NCI-H226 (cell line): Measurements from ENCODE around the gene NTN3.
A peak's percentile ranks its signal among the peaks of the same experiment; 100 is the strongest.
"Not testable (repeated sequence)": the region's sequence is repeated elsewhere in the genome, so short reads cannot be mapped to it uniquely, and the experiment has no call there.

Experiments
- DNase-seq: peaks from one replicate; pipeline ENCODE4 v3.0.0-alpha.2; 2015

The NTN3 gene

GRCh38 chr16:2471016-2471652, at the start of gene NTN3:
Gene NTN3, plus strand, starts transcription at chr16:2471297. Its CDS starts 405 bp downstream, at chr16:2471702.
- no peak for DNase-seq

DNA sequence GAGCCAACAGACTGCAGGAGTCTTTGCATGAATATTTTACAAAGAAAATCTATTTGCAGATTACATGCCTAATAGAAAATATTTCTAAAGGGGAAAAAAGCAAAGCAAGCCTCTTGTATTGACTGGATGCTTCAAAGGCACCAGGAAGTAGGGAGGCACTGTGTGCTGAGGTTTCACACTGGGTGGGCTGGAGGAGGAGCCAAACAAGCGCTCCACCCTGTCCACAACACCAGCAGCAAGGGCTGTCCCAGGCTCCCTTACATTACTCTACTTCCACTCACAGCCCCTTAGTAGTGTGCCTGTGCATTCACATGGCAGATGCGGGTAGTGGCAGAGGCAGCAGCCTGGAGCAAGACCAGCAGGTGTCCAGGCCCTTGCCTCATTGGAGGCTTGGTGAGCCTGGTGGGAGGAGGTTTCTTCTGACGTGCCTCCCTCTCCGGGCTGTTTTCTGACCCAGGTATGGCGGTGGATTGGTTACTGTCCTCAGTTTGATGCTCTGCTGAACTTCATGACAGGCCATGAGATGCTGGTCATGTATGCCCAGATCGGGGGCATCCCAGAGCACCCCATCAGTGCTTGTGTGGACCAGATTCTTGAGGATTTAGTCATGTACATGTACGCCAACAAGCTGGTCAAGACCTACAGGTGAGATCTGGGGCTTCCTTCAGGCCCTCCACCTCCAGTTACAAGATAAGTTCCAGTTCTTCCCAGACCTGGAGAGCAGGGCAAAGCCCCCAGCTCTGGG, 48.8 kb upstream of the NTN3 start:
- DNase-seq = no peak

DNA sequence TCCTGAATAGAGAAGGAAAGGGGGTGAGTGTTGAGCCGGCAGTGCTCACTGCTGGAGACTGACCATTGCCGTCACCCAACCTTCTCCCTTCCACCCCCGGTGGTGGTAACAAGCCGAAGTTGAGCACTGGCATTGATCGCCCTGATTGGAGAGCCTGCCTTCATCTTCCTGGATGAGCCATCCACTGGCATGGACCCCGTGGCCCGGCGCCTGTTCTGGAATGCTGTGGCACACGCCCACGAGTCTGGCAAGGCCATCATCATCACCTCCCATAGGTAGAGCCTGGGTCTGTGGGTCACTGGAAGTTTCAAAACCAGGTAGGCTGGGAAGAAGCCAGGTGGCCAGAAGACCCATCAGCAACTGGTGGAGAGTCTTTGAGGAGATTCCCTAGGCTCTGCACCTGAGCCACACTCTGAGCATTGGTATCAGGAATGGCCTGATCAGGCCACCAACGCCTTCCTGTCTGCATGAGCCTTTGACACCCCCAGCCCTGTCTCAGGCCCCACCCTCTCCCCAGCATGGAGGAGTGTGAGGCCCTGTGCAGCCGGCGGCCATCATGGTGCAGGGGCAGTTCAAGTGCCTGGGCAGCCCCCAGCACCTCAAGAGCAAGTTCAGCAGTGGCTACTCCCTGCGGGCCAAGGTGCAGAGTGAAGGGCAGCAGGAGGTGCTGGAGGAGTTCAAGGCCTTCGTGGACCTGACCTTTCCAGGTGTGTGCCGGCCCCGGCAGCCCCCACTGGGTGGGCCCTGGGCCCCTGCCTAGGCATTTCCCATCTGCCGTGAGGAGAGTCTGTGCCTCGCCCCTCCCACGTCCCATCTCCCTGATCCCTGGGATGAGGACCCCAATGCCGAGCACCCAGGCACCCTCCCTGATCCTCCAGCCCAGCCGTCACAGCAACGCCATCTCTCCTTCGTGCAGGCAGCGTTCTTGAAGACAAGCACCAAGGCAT, 46.8 kb upstream of the NTN3 start:
- DNase-seq = no peak

DNA sequence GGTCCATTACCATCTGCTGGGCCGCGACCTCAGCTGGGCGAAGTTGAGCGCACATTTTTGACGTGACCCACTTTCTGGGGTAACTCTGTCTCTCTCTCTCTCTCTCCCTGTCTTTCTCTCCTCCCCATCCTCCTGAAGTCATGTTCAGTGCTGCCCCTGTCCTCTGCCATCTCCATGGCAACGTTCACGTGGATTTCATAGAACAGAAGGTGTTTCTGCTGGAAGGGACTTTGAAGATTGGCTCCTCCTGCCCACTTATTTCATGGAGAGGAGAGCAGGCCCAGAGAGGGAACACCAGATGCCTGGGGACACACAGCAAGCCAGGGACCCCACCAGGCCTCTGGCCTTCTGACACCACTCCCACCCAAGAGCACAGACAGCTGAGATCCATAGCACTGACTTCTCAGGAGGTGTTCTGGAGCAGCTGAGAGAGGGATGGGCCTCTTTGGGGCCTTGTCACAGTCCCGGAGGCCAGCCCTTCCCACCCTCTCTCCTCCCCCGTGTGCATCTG, 46.0 kb upstream of the NTN3 start:
- DNase-seq = no peak

DNA sequence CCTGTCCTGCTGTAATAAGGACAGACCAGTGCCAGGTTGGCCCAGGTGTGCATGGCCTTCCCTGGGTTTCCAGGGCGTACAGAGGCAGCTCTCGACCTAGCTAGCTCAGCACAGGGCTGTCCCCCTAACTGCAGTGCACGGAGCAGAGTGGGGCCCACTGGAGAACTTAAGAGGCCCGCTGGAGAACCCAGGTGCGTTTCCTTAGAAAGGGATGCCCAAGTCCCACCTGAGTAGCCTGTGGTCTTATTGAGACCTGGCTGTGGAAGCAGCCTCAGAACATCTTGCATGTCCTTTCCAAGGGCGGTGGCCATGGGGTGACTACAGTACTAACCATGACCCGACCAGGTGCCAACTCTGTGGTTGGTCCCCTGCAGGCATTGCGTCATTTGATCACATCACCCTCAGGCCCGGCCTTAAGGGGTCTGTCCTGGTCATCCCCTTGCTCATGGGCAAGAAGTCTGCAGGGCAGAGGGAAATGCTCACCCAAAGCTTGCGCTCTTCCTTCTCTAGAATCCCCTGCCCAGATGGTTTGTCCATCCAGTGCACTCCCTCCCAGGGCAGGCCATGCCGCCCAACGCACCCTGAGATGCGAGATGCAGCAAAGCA, 45.2 kb upstream of the NTN3 start:
- no peak for DNase-seq

DNA sequence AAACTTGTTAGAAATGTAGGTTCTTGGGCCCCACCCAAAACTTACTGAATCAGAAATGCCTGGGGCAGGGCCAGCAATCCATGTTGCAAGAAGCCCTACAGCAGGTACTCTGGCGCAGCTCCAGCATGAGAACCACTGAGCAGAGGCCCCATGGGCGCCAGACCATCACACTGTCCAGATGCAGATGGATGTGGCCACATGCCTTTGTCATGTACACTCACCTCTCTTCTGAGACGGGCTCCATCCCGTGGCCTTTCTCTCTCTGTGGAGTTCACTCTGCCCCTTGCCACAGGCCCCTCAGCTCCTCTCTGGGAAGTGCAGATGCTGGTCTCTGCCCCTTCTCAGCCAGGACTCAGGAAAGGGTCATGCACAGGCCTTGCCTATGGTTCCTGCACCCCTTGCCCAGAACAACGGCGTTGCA, 44.1 kb upstream of the NTN3 start:
- peak; percentile 38 for DNase-seq

DNA sequence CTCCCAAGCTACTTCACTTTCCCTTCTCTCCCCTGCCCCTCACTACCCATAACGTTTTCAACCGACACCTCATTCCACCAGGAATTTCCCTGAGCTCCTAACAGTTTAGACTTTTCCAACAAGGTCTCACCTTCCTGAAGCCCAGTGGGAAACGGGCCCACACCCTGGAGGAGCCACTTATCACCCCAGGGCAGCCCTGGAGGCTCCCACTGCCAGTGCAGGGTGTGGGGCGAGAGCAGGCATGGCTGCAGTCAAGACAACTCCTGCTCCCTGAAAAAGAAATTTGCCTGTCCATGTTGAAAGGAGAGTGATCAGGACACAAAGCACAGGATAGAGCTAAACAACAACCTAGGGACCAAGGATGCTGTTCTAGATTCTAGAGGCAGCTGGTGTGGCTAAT, 43.6 kb upstream of the NTN3 start:
- DNase-seq = no peak

GRCh38 chr16:2428051-2428783, 42.9 kb upstream of the NTN3 start:
- no peak for DNase-seq

DNA sequence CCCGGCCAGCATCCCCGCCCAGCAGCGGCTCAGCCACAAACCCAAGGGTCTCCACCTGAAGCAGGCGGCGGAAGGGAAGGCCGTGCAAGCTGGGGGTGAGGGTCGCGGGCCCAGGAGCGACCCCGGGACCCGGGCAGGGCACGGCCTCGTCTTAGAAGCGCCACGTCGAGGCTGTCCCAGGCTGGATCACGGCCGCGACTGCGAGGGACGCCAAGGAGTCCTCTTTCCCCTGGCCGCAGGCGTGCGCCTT, 42.4 kb upstream of the NTN3 start:
- no peak for DNase-seq

DNA sequence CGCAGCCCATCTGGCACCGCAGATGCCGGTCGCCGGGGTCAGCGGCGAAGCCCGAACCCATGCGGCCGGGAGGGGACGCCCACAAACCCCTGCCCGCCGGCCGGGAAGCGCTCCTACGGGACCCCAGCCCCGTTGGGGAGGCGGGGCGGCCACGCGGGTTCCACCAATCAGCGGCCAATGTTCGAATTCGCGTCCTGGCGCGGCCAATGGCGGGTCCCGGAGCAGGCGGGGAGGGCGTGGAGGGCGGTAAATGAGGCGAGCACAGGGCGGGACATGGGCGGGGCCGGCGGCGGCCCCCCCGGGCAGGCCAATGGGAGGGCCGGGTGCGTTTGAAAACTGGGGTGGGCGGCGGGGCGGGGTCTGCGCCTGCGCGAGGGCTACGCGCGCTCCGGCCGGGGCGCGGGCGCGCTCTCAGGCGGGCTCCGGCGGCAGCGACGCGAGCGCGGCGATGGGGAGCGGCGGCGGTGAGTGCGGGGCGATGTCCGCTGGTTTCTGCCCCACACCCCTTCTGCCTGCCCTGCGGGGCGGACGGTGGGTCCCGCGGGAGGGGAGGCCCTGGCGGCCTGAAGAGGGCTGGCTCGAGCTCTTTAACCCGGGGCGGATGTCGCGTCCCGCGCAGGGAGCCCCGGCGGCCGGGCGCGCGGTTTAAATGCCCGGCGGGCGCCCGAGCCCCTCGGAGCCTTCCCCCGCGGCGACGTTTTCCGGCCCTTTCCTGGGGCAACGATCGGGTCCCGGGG, 41.9 kb upstream of the NTN3 start, which contains the start of gene CCNF:
CCNF (plus strand) TSS at position 414 of the 737 bp plus-strand sequence; CDS start at position 449, 35 bp downstream.
- peak; percentile 89 for DNase-seq

GRCh38 chr16:2429771-2430663, 41.1 kb upstream of the NTN3 start:
- DNase-seq = no peak

DNA sequence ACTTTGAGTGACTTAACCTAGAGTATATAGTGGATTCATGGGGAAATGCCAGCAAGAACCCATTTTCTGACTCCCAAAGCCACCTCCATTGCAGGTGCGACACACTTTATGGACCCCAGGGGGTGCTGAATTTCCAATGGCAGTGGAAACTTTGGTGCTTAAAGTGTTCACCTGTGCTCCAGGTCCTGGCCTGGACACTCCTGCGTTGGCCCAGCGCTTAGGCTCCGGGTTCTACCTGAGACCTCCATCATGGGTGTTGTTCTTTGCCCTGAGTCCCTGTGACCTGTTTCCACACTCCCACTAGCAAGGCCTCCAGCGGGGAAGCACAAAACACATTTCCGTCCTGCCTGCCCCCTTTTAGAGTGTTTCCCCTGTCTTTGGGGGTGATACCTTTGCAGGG, 38.8 kb upstream of the NTN3 start:
- DNase-seq = no peak

DNA sequence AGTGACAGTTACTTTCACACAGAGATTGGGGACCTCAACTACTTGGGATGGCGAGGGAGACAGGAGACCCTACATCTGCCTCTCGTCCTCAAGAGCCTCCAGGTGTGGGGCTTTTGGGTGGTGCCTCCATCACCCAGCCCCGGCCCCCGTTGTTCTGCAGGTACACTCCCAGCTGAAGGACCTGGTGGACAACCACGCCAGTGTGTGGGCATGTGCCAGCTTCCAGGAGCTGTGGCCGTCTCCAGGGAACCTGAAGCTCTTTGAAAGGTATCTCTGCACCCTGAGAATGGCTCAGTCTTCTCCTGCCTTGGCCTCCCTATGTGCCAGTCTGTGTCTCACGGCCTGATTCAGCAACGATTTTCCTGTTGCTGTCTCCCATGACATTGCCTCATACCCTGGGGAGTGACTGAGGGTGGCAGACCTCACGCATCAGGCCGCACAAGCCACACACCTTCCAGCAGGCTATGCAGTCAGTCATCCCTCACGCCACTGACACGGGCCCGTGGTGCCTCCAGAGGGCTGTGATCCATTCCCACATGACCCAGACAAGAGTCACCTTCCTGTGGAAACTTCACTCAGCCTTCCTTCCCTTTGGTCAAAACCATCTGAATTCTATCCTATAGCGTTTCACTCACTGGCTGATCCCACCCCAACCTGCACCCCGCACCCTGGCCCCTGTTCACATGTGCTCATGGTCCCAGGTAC, 38.1 kb upstream of the NTN3 start:
- no peak for DNase-seq

- DNase-seq = not testable (repeated sequence)
Observed at GRCh38 chr16:2435236-2435635, 35.9 kb upstream of the NTN3 start.

DNA sequence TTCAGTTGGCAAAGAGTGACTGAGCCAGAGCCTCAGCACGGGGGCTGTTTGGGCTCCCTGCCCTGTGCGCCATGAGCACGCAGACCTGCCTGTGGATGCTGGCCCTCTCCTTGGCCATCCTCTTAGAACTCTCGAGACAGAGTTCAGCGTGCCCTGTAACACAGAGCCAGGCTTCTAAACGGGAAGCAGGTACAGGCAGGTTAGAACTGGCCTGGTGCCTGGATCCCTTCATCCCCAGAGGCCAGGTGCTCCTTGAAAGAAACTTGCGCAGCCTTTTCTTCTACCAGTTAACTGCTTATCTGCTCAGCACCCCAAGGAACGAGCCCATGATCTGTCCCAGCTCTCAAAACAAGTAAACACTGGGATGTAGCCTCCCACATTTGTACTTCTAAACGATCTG, 35.0 kb upstream of the NTN3 start:
- no peak for DNase-seq

DNA sequence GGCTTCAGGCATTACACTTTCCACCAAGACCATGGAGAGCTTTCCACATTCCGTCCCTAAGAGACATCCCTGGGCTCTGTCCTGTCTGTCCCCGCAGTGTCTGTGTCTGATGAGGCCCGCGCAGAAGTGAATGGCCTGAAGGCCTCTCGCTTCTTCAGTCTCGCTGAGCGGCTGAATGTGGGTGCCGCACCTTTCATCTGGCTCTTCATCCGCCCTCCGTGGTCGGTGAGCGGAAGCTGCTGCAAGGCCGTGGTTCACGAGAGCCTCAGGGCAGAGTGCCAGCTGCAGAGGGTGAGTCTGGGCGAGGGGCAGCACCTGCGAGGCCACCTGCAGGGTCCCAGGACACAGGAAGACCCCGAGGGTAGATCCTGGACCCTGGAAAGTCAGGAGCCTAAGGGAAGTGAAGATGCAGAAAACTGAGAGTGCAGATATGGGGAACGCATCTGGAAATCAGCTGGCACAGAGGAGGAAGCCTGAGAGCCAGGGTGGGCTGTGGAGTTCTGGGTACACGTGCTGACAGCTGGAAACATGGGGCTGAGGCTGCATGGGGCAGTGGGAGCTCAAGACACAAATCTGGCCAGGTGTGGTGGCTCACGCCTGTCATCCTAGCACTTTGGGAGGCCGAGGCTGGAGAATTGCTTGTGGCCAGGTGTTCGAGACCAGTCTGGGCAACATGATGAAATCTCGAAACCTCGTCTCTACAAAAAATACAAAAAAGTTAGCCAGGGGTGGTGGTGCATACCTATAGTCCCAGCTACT, 33.9 kb upstream of the NTN3 start:
- DNase-seq = no peak

DNA sequence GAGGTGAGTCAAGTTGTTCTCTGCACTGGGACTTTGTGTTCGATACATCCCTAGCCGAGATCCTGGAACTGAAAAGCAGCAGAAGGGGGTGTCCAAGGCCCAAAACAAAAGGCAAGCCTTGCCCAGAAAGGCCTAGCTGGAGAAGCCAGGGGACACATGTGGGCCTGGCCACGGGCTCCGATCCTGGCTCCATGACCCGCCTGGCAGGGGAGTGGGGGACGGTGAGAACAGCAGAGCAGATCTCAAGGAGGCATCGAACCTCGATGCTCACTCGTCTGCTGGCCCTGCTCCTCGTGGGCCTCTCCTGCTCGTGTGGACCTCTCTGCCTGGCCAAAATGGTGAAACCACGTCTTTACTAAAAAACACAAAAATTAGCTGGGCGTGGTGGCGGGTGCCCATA, 33.0 kb upstream of the NTN3 start:
- DNase-seq = no peak

DNA sequence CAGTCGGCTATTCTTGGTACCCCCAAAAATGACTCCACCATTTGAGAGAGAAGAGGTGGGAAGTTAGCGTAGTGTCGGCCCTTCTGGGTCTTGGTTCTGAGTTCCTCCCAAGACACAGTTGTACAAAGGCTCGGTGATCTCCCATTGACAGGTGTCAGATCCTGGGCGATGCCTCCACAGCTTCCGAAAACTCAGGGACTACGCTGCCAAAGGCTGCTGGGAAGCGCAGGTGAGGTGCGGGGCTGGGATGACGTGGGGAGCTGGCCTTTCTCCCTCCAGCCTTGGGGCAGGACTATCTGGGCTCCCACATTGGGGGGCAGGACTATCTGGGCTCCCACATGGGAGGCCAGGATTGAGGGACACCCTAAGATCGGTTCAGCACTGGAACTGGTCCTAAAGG, 31.5 kb upstream of the NTN3 start:
- no peak for DNase-seq
